Esophagus (tissue), 2 donors: ENCODE measurements around the gene FAM186B. TPM values are rescaled to one million over a fixed set of nuclear protein-coding genes. Genes with fewer than 3 reads are reported as not detected.

Experiments used
- H3K27ac ChIP-seq, 2 donors: one replicate each; pipeline ENCODE4 v1.5.1; 2013; ENCODE audit warnings: low read depth in 2 of 2, mild to moderate bottlenecking in 2 of 2, inconsistent platforms in 1 of 2, low read length in 1 of 2, moderate library complexity in 1 of 2
- H3K27me3 ChIP-seq, 2 donors: one replicate each; pipeline ENCODE4 v1.6.1; 2013; ENCODE audit warnings: low read length in 2 of 2, control low read depth in 1 of 2, mild to moderate bottlenecking in 1 of 2; ENCODE audit not compliant: insufficient read depth in 2 of 2, control insufficient read depth in 1 of 2
- H3K36me3 ChIP-seq, 2 donors: one replicate each; pipeline ENCODE4 v1.6.1; 2013; ENCODE audit warnings: low read length in 1 of 2; ENCODE audit not compliant: control insufficient read depth in 2 of 2, insufficient read depth in 2 of 2
- H3K4me1 ChIP-seq, 2 donors: one replicate each; pipeline ENCODE4 v1.6.1; 2013; ENCODE audit warnings: low read length in 1 of 2; ENCODE audit not compliant: control insufficient read depth in 2 of 2, insufficient read depth in 2 of 2
- H3K4me3 ChIP-seq, 2 donors: one replicate each; pipeline ENCODE4 v1.5.1; 2013; ENCODE audit warnings: low read length in 2 of 2, mild to moderate bottlenecking in 2 of 2, low read depth in 1 of 2, moderate library complexity in 1 of 2
- H3K9me3 ChIP-seq, 2 donors: one replicate each; pipeline ENCODE4 v1.6.1; 2013; ENCODE audit warnings: mild to moderate bottlenecking in 2 of 2, low read depth in 1 of 2, low read length in 1 of 2, moderate library complexity in 1 of 2; ENCODE audit not compliant: control insufficient read depth in 2 of 2, insufficient read depth in 1 of 2
- WGBS, 2 donors: extraction: QIAGEN DNeasy Blood & Tissue Kit; methylation state at CpG; one replicate each; pipeline ENCODE4 v1.1.7; 2013; 5-methylcytosine and 5-hydroxymethylcytosine counted together
- polyA plus RNA-seq, 2 donors: library from polyadenylated mRNA; stranded (reverse); fragments of 200-250 nt; gene quantifications; one replicate each; pipeline ENCODE4 v1.2.3, GENCODE V29; 2013
- donor health status: healthy with polysubstance abuse.
- donor health status: Bipolar disorder and iron deficiency.

Gene FAM186B
- polyA plus RNA-seq, 2 donors: 0.08 to 0.09 TPM

- no peak overlapping the region for H3K4me3 ChIP-seq
- H3K36me3 ChIP-seq: peaks cover 0 to 3% of the 10 kb centered on the region in 2 donors
- H3K27me3 ChIP-seq: no peaks in the 10 kb centered on the region
- no peaks in the 10 kb centered on the region for H3K9me3 ChIP-seq
- peaks cover 0 to 3% of the 10 kb centered on the region in 2 donors for H3K4me1 ChIP-seq
- no peak overlapping the region for H3K27ac ChIP-seq
- WGBS, 2 donors: 90 to 93% methylated on average over 11 of the region's 11 CpGs
These were observed 18.1 kb downstream of the FAM186B start for GRCh38 chr12:49587174-49587908.

GRCh38 chr12:49585477-49586459 is 19.7 kb downstream of the FAM186B start:
- H3K27ac ChIP-seq: no peak overlapping the region
- H3K4me1 ChIP-seq: peaks cover 0 to 3% of the 10 kb centered on the region in 2 donors
- peaks cover 0 to 3% of the 10 kb centered on the region in 2 donors for H3K36me3 ChIP-seq
- WGBS, 2 donors: 85 to 88% methylated on average over 16 of the region's 16 CpGs
- no peaks in the 10 kb centered on the region for H3K9me3 ChIP-seq
- no peak overlapping the region for H3K4me3 ChIP-seq
- H3K27me3 ChIP-seq: no peaks in the 10 kb centered on the region

GRCh38 chr12:49584591-49584990 is 20.8 kb downstream of the FAM186B start:
- 82 to 84% methylated on average over 7 of the region's 7 CpGs for WGBS, 2 donors
- H3K4me1 ChIP-seq: peaks cover 0 to 3% of the 10 kb centered on the region in 2 donors
- no peak overlapping the region for H3K4me3 ChIP-seq
- no peaks in the 10 kb centered on the region for H3K9me3 ChIP-seq
- no peak overlapping the region for H3K27ac ChIP-seq
- H3K27me3 ChIP-seq: no peaks in the 10 kb centered on the region
- peaks cover 0 to 3% of the 10 kb centered on the region in 2 donors for H3K36me3 ChIP-seq

- 64 to 76% methylated on average over 13 of the region's 13 CpGs for WGBS, 2 donors
- Histone ChIP-seq H3K27me3 (no peaks in the 10 kb centered on the region), H3K9me3 (no peaks in the 10 kb centered on the region), H3K4me3 (no peak overlapping the region), H3K4me1 (peaks cover 3% of the 10 kb centered on the region in 2 donors), H3K36me3 (peaks cover 0 to 3% of the 10 kb centered on the region in 2 donors), H3K27ac (no peak overlapping the region)
These were observed 21.9 kb downstream of the FAM186B start for GRCh38 chr12:49583366-49584094.

GRCh38 chr12:49582850-49583249 is 22.6 kb downstream of the FAM186B start:
- Histone ChIP-seq H3K36me3 (peaks cover 0 to 4% of the 10 kb centered on the region in 2 donors), H3K9me3 (no peaks in the 10 kb centered on the region), H3K27me3 (no peaks in the 10 kb centered on the region), H3K4me3 (no peak overlapping the region), H3K27ac (no peak overlapping the region), H3K4me1 (peaks cover 3% of the 10 kb centered on the region in 2 donors)
- WGBS, 2 donors: 40 to 44% methylated on average over 4 of the region's 4 CpGs

GRCh38 chr12:49582201-49582600 is 23.2 kb downstream of the FAM186B start:
- Histone ChIP-seq H3K4me1 (peaks cover 3% of the 10 kb centered on the region in 2 donors), H3K27me3 (no peaks in the 10 kb centered on the region), H3K4me3 (no peak overlapping the region), H3K9me3 (no peaks in the 10 kb centered on the region), H3K27ac (no peak overlapping the region), H3K36me3 (peaks cover 0 to 7% of the 10 kb centered on the region in 2 donors)
- WGBS, 2 donors: 77 to 82% methylated on average over 1 of the region's 1 CpG

GRCh38 chr12:49580572-49581535 is 24.6 kb downstream of the FAM186B start:
- Histone ChIP-seq H3K4me1 (peaks cover 3% of the 10 kb centered on the region in 2 donors), H3K9me3 (no peaks in the 10 kb centered on the region)
- WGBS, 2 donors: 29 to 34% methylated on average over 8 of the region's 8 CpGs

GRCh38 chr12:49578471-49579112 is 26.8 kb downstream of the FAM186B start:
- Histone ChIP-seq H3K36me3 (peaks cover 0 to 3% of the 10 kb centered on the region in 2 donors), H3K27ac (no peak overlapping the region), H3K4me1 (peaks cover under 1 to 3% of the 10 kb centered on the region in 2 donors), H3K4me3 (no peak overlapping the region), H3K9me3 (no peaks in the 10 kb centered on the region), H3K27me3 (no peaks in the 10 kb centered on the region)
- WGBS, 2 donors: 81 to 84% methylated on average over 13 of the region's 13 CpGs

More at GRCh38 chr12:49580572-49581535, 24.6 kb downstream of the FAM186B start:
- no peaks in the 10 kb centered on the region for H3K27me3 ChIP-seq
- no peak overlapping the region for H3K4me3 ChIP-seq
- H3K27ac ChIP-seq: no peak overlapping the region
- peaks cover 0 to 3% of the 10 kb centered on the region in 2 donors for H3K36me3 ChIP-seq
